ENCODE measurements around the gene IGSF6. TPM values are rescaled to one million over a fixed set of nuclear protein-coding genes. Genes with fewer than 3 reads are reported as not detected.

The IGSF6 gene
- total RNA-seq, 4 donors from 2014 or later, result 1.0 to 4.3 (median 1.3) TPM

- no peak for DNase-seq (ENCODE audit: low spot score in 2 of 2)
- 100% methylated on average over 1 of the region's 1 CpG for WGBS
- Histone ChIP-seq H3K27me3 (no peaks in the 10 kb centered on the region), H3K4me1 (peaks cover 9% of the 10 kb centered on the region), H3K36me3 (peaks cover 16% of the 10 kb centered on the region), H3K9me3 (no peaks in the 10 kb centered on the region), H3K4me3 (no peak overlapping the region), H3K27ac (no peak overlapping the region)
- no peak for TF ChIP-seq EP300 (IDR thresholded peaks at IDR 0.05)
- no peak for TF ChIP-seq POLR2A (IDR thresholded peaks at IDR 0.05)
- no peak for TF ChIP-seq CTCF (IDR thresholded peaks at IDR 0.05)
- no peak for TF ChIP-seq POLR2AphosphoS5 (IDR thresholded peaks at IDR 0.05)
Measured at GRCh38 chr16:21622545-21622944, 29.9 kb downstream of the IGSF6 start.

- Histone ChIP-seq H3K4me3 (no peak overlapping the region), H3K27ac (no peak overlapping the region), H3K9me3 (no peaks in the 10 kb centered on the region), H3K36me3 (peaks cover 16% of the 10 kb centered on the region), H3K27me3 (no peaks in the 10 kb centered on the region), H3K4me1 (peaks cover 6% of the 10 kb centered on the region)
- DNase-seq (ENCODE audit: low spot score in 2 of 2), result no peak
- no peak for TF ChIP-seq EP300 (IDR thresholded peaks at IDR 0.05)
- TF ChIP-seq POLR2AphosphoS5 (IDR thresholded peaks at IDR 0.05), result no peak
- TF ChIP-seq POLR2A (IDR thresholded peaks at IDR 0.05), result no peak
- TF ChIP-seq CTCF (IDR thresholded peaks at IDR 0.05), result no peak
Measured at GRCh38 chr16:21620592-21620991, 31.8 kb downstream of the IGSF6 start.

- Histone ChIP-seq H3K36me3 (peaks cover 11% of the 10 kb centered on the region), H3K4me1 (peaks cover 6% of the 10 kb centered on the region), H3K9me3 (no peaks in the 10 kb centered on the region), H3K4me3 (no peak overlapping the region), H3K27me3 (no peaks in the 10 kb centered on the region), H3K27ac (no peak overlapping the region)
- 87% methylated on average over 4 of the region's 4 CpGs for WGBS
- TF ChIP-seq EP300 (IDR thresholded peaks at IDR 0.05), result no peak
- no peak for TF ChIP-seq CTCF (IDR thresholded peaks at IDR 0.05)
- no peak for TF ChIP-seq POLR2AphosphoS5 (IDR thresholded peaks at IDR 0.05)
- no peak for TF ChIP-seq POLR2A (IDR thresholded peaks at IDR 0.05)
- DNase-seq (ENCODE audit: low spot score in 2 of 2), result no peak
Measured at GRCh38 chr16:21619765-21620425, 32.5 kb downstream of the IGSF6 start.

- H3K4me3 ChIP-seq, result no peak overlapping the region
- peaks cover 6% of the 10 kb centered on the region for H3K4me1 ChIP-seq
- H3K27me3 ChIP-seq, result no peaks in the 10 kb centered on the region
- peaks cover 4% of the 10 kb centered on the region for H3K36me3 ChIP-seq
- DNase-seq (ENCODE audit: low spot score in 2 of 2), result no peak
- 95% methylated on average over 5 of the region's 5 CpGs for WGBS
- no peaks in the 10 kb centered on the region for H3K9me3 ChIP-seq
- no peak overlapping the region for H3K27ac ChIP-seq
- TF ChIP-seq POLR2A (IDR thresholded peaks at IDR 0.05), result no peak
Measured at GRCh38 chr16:21618281-21618680, 34.1 kb downstream of the IGSF6 start.

- 97% methylated on average over 3 of the region's 3 CpGs for WGBS
- DNase-seq (ENCODE audit: low spot score in 2 of 2), result no peak
- Histone ChIP-seq H3K4me3 (no peak overlapping the region), H3K36me3 (peaks cover 4% of the 10 kb centered on the region), H3K9me3 (no peaks in the 10 kb centered on the region), H3K27ac (no peak overlapping the region), H3K27me3 (no peaks in the 10 kb centered on the region), H3K4me1 (peaks cover 9% of the 10 kb centered on the region)
- no peak for TF ChIP-seq CTCF (IDR thresholded peaks at IDR 0.05)
- no peak for TF ChIP-seq POLR2AphosphoS5 (IDR thresholded peaks at IDR 0.05)
- no peak for TF ChIP-seq EP300 (IDR thresholded peaks at IDR 0.05)
Measured at GRCh38 chr16:21617607-21618006, 34.8 kb downstream of the IGSF6 start.

- Histone ChIP-seq H3K4me1 (peaks cover 35% of the 10 kb centered on the region), H3K27ac (no peak overlapping the region), H3K36me3 (peaks cover 4% of the 10 kb centered on the region), H3K9me3 (no peaks in the 10 kb centered on the region), H3K4me3 (no peak overlapping the region), H3K27me3 (no peaks in the 10 kb centered on the region)
- no peak for DNase-seq (ENCODE audit: low spot score in 2 of 2)
- WGBS, result 96% methylated on average over 3 of the region's 3 CpGs
- TF ChIP-seq EP300 (IDR thresholded peaks at IDR 0.05) (no peak), POLR2AphosphoS5 (IDR thresholded peaks at IDR 0.05) (no peak), CTCF (IDR thresholded peaks at IDR 0.05) (no peak), POLR2A (IDR thresholded peaks at IDR 0.05) (no peak)
Measured at GRCh38 chr16:21614896-21615295, 37.5 kb downstream of the IGSF6 start.

Measured in suprapubic skin (tissue), 4 donors.